Cerebellar nuclear complex (tissue), 1 donor: ENCODE data around the gene CES3.
"Not testable (repeated sequence)": the region's sequence is repeated elsewhere in the genome, so short reads cannot be mapped to it uniquely, and the experiment has no call there.

ENCODE experiments used
- DNase-seq, 2 experiments: peaks; one replicate each; lab custom pipeline; 2025; lab: John Stamatoyannopoulos, UW

The CES3 gene

GRCh38 chr16:66945939-66946338, 15.1 kb upstream of the CES3 start:
- DNase-seq, result no peak

GRCh38 chr16:66946541-66946940, 14.5 kb upstream of the CES3 start:
- no peak for DNase-seq

GRCh38 chr16:66946974-66947301, 14.1 kb upstream of the CES3 start:
- DNase-seq, result no peak

GRCh38 chr16:66947302-66948065, 13.6 kb upstream of the CES3 start:
- DNase-seq, result peak in 1 of 2 experiments; percentile 85

GRCh38 chr16:66948134-66948836, 12.8 kb upstream of the CES3 start:
- DNase-seq, result no peak

GRCh38 chr16:66948837-66949225, 12.2 kb upstream of the CES3 start:
- no peak for DNase-seq

GRCh38 chr16:66949472-66949871, 11.6 kb upstream of the CES3 start:
- peak in 1 of 2 experiments; percentile 21 for DNase-seq

- DNase-seq, result no peak
Measured at GRCh38 chr16:66950437-66950836, 10.6 kb upstream of the CES3 start.

- no peak for DNase-seq
Measured at GRCh38 chr16:66950971-66951790, 9.9 kb upstream of the CES3 start.

GRCh38 chr16:66952430-66953110, 8.5 kb upstream of the CES3 start:
- DNase-seq, result no peak

- no peak for DNase-seq
Measured at GRCh38 chr16:66953462-66954096, 7.5 kb upstream of the CES3 start.

- DNase-seq, result peak; percentile 23 to 46
Measured at GRCh38 chr16:66954097-66954659, 6.9 kb upstream of the CES3 start.

- not testable (repeated sequence) for DNase-seq
Measured at GRCh38 chr16:66955363-66956153, 5.5 kb upstream of the CES3 start.

- not testable (repeated sequence) for DNase-seq
Measured at GRCh38 chr16:66956154-66956457, 5.0 kb upstream of the CES3 start.

- DNase-seq, result no peak
Measured at GRCh38 chr16:66958857-66959703, 2.0 kb upstream of the CES3 start.

- DNase-seq, result peak; percentile 17 to 62
Measured at GRCh38 chr16:66959704-66960161, 1.3 kb upstream of the CES3 start.

GRCh38 chr16:66960270-66960669, 796 bp upstream of the CES3 start:
- no peak for DNase-seq

- DNase-seq, result no peak
Measured at GRCh38 chr16:66961914-66962313, 848 bp downstream of the CES3 start.

GRCh38 chr16:66964049-66964448, 3.0 kb downstream of the CES3 start:
- no peak for DNase-seq

- no peak for DNase-seq
Measured at GRCh38 chr16:66968847-66969246, 7.8 kb downstream of the CES3 start.
